ENCODE results near the gene BACH2.

The BACH2 gene

GRCh38 chr6:90315354-90315950 is 18.8 kb upstream of the BACH2 start:
- DNase-seq, result no peak
- Mint-ChIP-seq H3K9me3 (no peaks in the 10 kb centered on the region), H3K4me3 (no peak overlapping the region), H3K27me3 (peaks cover 7% of the 10 kb centered on the region), H3K27ac (no peak overlapping the region), H3K36me3 (ENCODE audit: low read depth) (no peaks in the 10 kb centered on the region), H3K4me1 (ENCODE audit: low read depth) (peaks cover 18% of the 10 kb centered on the region)

DNA sequence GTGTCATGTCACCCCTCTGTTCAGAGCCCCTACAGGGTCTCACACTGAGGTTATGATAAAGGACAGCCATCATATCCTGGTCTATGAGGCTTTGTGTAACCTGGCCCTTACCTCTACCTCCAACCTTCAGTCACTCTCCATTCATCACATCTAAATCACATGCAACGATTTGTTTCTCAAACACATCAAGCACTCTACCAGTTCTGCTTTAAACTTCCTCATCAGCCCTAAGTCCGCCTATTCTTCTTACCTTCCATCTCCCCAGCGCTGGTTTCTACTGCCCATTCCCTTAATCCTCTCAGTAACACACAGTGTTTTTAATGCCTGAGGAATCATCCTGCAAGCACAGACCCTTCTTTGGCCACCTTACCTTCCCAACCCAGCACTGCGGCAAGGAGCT is 17.9 kb upstream of the BACH2 start:
- no peaks in the 10 kb centered on the region for H3K36me3 Mint-ChIP-seq (ENCODE audit: low read depth)
- peaks cover 9% of the 10 kb centered on the region for H3K4me1 Mint-ChIP-seq (ENCODE audit: low read depth)
- no peak overlapping the region for H3K4me3 Mint-ChIP-seq
- DNase-seq, result no peak
- peaks cover 7% of the 10 kb centered on the region for H3K27me3 Mint-ChIP-seq
- H3K27ac Mint-ChIP-seq, result no peak overlapping the region
- H3K9me3 Mint-ChIP-seq, result no peaks in the 10 kb centered on the region

DNA sequence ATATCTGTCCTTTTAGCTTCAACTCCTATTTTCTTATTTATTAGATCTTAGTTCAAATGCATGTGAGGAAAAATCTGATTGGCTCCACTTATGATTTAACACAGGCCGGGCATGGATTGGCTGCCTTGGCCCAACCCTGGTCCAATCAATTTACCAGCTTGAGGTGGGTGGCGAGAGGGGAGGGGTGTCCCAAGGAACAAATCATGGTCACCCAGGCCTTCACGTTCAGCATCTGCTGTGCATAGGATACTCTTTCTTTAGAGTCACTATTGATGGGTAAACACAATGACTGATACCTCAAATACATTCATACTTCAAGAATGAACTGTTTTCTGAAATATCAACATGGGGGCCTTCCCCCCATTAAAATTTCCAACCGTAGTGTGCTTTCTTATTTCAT is 14.9 kb upstream of the BACH2 start:
- Mint-ChIP-seq H3K9me3 (no peaks in the 10 kb centered on the region), H3K27ac (no peak overlapping the region), H3K27me3 (peaks cover 7% of the 10 kb centered on the region), H3K4me1 (ENCODE audit: low read depth) (peaks cover 5% of the 10 kb centered on the region), H3K4me3 (no peak overlapping the region), H3K36me3 (ENCODE audit: low read depth) (no peaks in the 10 kb centered on the region)
- no peak for DNase-seq

- Mint-ChIP-seq H3K27ac (no peak overlapping the region), H3K36me3 (ENCODE audit: low read depth) (no peaks in the 10 kb centered on the region), H3K27me3 (peaks cover 11% of the 10 kb centered on the region), H3K4me3 (no peak overlapping the region), H3K9me3 (no peaks in the 10 kb centered on the region), H3K4me1 (ENCODE audit: low read depth) (peaks cover 27% of the 10 kb centered on the region)
- DNase-seq, result no peak
Measured at GRCh38 chr6:90305800-90306448, 9.3 kb upstream of the BACH2 start.

- no peak overlapping the region for H3K4me3 Mint-ChIP-seq
- no peak for DNase-seq
- no peaks in the 10 kb centered on the region for H3K9me3 Mint-ChIP-seq
- no peak overlapping the region for H3K27ac Mint-ChIP-seq
- peaks cover 11% of the 10 kb centered on the region for H3K27me3 Mint-ChIP-seq
- H3K36me3 Mint-ChIP-seq (ENCODE audit: low read depth), result no peaks in the 10 kb centered on the region
- H3K4me1 Mint-ChIP-seq (ENCODE audit: low read depth), result peaks cover 35% of the 10 kb centered on the region
Measured at GRCh38 chr6:90304308-90304707, 7.7 kb upstream of the BACH2 start.

DNA sequence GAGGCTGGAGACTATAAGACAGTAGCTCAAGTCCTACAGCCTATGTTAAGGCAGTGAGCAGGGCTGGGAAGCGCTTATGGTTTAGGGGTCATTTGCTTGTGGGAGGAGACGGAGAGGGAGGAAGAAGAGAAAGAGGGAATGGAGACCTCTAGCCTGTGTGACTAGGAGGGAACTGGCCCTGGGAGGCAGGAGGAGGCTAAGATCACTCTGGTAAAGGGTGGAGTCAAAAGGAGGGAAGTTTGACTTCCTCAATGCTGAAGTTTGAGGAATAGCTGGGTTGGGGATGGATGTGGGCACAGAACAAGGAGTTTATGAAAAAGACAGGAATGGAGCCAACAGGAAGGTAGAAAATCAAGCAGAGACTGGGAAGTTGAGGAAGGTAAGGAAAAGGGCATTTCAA is 6.4 kb upstream of the BACH2 start:
- Mint-ChIP-seq H3K27ac (no peak overlapping the region), H3K9me3 (no peaks in the 10 kb centered on the region), H3K4me3 (no peak overlapping the region), H3K27me3 (peaks cover 11% of the 10 kb centered on the region), H3K4me1 (ENCODE audit: low read depth) (peaks cover 42% of the 10 kb centered on the region), H3K36me3 (ENCODE audit: low read depth) (no peaks in the 10 kb centered on the region)
- DNase-seq, result no peak

GRCh38 chr6:90302320-90302719 is 5.7 kb upstream of the BACH2 start:
- no peak overlapping the region for H3K27ac Mint-ChIP-seq
- no peaks in the 10 kb centered on the region for H3K9me3 Mint-ChIP-seq
- peaks cover 11% of the 10 kb centered on the region for H3K27me3 Mint-ChIP-seq
- DNase-seq, result no peak
- H3K4me1 Mint-ChIP-seq (ENCODE audit: low read depth), result peaks cover 49% of the 10 kb centered on the region
- H3K4me3 Mint-ChIP-seq, result no peak overlapping the region
- no peaks in the 10 kb centered on the region for H3K36me3 Mint-ChIP-seq (ENCODE audit: low read depth)

GRCh38 chr6:90301816-90302215 is 5.2 kb upstream of the BACH2 start:
- H3K4me1 Mint-ChIP-seq (ENCODE audit: low read depth), result peaks cover 48% of the 10 kb centered on the region
- H3K9me3 Mint-ChIP-seq, result no peaks in the 10 kb centered on the region
- no peaks in the 10 kb centered on the region for H3K36me3 Mint-ChIP-seq (ENCODE audit: low read depth)
- H3K27me3 Mint-ChIP-seq, result peaks cover 11% of the 10 kb centered on the region
- no peak overlapping the region for H3K4me3 Mint-ChIP-seq
- no peak overlapping the region for H3K27ac Mint-ChIP-seq
- DNase-seq, result no peak

DNA sequence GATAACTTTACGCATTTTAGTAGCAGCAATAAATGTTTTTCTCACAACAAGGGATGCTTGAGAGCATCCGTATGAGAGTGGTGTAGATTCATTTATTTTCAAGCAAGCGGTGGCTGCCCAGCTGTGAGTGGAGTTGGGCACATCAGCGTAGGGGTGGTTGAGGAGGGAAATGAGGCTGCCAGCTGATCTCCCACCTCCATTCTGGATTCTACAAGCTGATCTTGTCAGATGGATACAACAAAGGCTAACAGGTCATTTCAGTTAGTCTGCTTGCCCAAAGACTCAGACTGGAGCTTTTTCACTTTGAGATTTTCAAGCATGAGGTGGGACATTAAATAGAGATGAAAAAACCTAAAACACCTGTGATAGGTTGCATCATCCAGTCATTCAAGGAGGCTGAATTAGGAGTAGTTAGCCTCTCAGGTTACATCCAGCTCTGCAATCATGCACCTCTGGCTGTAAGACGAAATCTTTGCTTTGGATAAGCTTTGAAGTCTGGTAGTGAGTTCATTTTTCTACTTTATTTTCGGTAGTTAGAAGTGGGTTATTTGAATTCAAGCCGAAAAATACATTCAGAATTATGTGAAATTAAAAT is 1.9 kb upstream of the BACH2 start:
- DNase-seq, result no peak
- Mint-ChIP-seq H3K4me1 (ENCODE audit: low read depth) (peaks cover 43% of the 10 kb centered on the region), H3K27ac (no peak overlapping the region), H3K9me3 (no peaks in the 10 kb centered on the region), H3K36me3 (ENCODE audit: low read depth) (peaks cover 19% of the 10 kb centered on the region), H3K4me3 (no peak overlapping the region), H3K27me3 (peaks cover 7% of the 10 kb centered on the region)

DNA sequence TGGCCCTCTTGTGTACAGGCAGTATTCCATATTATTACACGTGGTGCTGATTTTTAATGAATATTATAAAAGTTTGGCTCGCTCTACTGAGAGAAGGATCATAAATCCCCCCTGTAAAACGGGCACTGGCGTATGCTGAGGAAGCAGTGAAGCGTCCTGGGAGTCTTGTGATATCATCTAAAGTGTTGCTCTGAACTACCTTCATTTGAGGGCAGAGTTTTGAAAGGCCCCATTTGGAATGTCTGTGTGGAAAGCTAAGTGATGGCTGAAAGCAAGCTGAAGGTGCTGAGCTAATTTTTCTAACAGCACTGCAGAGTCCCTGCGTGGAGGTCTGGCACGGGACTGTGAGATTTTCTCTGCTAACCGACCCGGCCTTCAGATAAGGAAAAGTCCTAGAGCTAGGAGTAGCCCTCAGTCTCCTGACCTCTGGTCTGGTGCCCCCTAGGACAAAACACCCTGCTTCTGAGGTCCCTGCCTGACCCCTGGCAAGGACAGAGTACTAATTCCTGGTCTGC is 1.3 kb upstream of the BACH2 start:
- Mint-ChIP-seq H3K9me3 (no peaks in the 10 kb centered on the region), H3K36me3 (ENCODE audit: low read depth) (peaks cover 25% of the 10 kb centered on the region), H3K27me3 (peaks cover 1% of the 10 kb centered on the region), H3K4me1 (ENCODE audit: low read depth) (peaks cover 49% of the 10 kb centered on the region), H3K27ac (peak overlapping the region; percentile 79), H3K4me3 (peak overlapping the region; percentile 71)
- no peak for DNase-seq

DNA sequence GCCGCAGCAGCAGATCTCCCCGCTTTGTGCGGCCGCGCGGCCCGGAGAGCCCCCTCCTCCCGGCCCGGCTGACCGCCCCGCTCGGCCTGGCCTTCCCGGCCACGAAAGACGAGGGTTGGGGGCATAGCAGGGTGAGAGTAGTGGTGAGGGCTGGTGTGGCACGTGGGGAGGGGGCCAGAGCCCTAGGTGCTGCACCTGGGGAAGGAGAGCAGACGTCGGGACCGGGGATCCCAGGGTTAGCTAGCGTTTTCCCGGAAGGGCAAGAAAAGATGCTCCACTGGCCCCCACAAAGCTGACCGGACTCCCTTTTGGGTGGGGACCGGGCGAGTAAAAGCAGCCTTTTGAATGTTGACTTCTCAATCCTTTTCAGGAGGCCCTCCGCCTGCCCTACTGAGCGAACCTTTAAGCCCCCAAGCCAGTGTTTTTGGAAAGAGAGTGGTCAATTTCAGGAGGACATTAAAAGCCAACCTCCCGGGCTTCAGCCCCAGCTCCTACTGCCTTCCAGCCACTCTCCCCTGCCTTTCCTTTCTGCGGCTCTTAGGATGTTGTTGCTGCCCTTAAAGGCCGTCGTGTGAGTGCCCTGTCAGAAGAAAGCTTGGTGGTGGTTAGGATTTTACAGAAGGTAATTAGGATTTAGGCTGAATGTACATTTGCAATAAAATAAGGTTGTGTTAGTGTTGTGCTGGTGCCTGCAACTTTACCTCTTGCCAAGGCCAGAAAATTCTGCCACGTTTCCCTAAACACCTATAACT is 648 bp upstream of the BACH2 start:
- Mint-ChIP-seq H3K27ac (peak overlapping the region; percentile 79), H3K9me3 (no peaks in the 10 kb centered on the region), H3K4me1 (ENCODE audit: low read depth) (peaks cover 54% of the 10 kb centered on the region), H3K27me3 (no peaks in the 10 kb centered on the region), H3K36me3 (ENCODE audit: low read depth) (peaks cover 32% of the 10 kb centered on the region), H3K4me3 (peak overlapping the region; percentile 71)
- DNase-seq, result no peak

DNA sequence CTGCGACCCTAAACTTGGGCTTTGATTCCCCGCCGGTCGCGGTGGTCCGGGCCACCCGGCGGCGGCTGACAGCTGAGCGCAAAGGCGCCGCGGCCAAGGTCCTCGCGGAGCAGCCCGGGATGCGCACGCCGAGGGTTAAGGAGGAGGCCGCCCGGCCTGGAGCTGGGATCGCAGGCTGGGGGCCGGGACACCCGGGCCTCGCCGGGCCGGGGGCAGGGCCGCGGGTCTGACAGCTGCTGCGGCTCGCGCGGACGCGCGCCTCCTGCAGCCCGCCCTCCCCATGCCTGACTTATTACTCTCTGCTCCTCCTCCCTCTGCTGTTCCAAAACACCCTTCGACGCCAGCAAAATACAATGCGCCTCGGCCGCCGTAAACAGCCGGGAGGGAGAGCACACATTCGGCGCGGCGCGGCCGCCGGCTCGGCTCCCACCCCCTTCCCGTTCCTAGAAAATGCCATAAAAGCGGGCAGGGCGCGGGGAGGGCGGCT is 746 bp downstream of the BACH2 start:
- peaks cover 46% of the 10 kb centered on the region for H3K36me3 Mint-ChIP-seq (ENCODE audit: low read depth)
- DNase-seq, result peak; percentile 81
- H3K4me3 Mint-ChIP-seq, result peak overlapping the region; percentile 88
- H3K9me3 Mint-ChIP-seq, result no peaks in the 10 kb centered on the region
- peaks cover 59% of the 10 kb centered on the region for H3K4me1 Mint-ChIP-seq (ENCODE audit: low read depth)
- no peaks in the 10 kb centered on the region for H3K27me3 Mint-ChIP-seq
- H3K27ac Mint-ChIP-seq, result peak overlapping the region; percentile 98

DNA sequence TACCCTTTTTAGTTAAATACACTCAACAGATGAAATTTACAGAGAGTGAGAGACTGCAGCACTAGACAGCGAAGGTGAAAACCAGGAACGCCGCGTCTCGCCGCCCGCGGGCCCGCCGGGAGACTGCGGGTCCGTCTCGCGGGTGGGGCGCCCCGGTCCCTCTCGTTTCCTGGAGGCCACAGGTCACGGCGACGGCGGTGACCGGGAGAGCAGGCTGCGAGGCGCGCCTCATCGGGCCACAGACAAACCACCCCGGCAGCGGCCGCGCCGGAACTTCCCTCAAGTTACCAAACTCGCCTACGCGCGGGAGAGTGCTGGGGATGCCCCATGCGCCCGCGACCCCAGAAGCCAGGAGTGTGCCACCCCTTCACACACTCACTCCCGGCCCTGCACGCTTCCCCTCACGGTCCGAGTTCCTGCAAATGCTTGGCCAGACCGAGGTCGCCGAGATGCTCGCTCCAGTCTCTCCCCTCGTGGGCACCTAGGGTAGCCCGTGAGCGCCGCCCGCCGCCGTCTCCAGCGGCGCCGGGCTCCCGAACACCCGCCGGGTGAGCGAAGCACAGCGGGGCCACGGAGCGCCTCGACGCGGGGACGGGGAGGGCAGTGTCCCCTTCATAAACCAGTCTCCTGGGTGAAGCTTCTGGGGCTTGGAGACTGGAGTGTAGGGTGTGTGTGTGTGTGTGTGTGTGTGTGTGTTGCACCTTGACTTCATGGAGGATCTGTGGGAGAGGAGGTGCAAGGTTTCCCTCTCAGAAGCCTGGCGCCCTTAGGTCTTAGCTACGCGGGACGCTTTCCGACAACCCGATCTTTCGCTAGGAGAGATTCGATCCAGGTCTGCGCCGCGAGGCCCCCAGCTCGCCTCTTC is 1.4 kb downstream of the BACH2 start:
- Mint-ChIP-seq H3K9me3 (no peaks in the 10 kb centered on the region), H3K4me3 (peak overlapping the region; percentile 88), H3K27ac (peak overlapping the region; percentile 98), H3K36me3 (ENCODE audit: low read depth) (peaks cover 52% of the 10 kb centered on the region), H3K27me3 (no peaks in the 10 kb centered on the region), H3K4me1 (ENCODE audit: low read depth) (peaks cover 66% of the 10 kb centered on the region)
- DNase-seq, result peak; percentile 86

DNA sequence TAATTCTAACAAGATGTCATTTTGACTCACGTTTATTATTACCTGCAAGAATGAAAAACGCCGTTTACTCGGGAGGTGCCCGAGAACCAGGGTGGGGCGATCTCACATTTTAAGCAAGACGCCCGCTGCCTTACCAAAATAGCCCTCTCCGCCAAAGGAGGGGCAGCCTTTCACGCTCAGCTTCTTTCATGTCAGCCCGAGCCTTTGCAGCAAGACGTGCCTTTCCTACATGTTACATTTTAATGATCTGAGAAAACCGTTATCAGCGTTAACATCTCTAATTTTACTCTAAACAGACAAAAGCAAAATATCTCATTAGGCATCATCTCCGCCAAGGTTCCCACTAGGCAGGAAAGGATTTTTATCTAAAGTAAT is 2.0 kb downstream of the BACH2 start:
- peak overlapping the region; percentile 98 for H3K27ac Mint-ChIP-seq
- H3K27me3 Mint-ChIP-seq, result no peaks in the 10 kb centered on the region
- DNase-seq, result peak; percentile 63
- no peaks in the 10 kb centered on the region for H3K9me3 Mint-ChIP-seq
- peaks cover 66% of the 10 kb centered on the region for H3K4me1 Mint-ChIP-seq (ENCODE audit: low read depth)
- H3K36me3 Mint-ChIP-seq (ENCODE audit: low read depth), result peaks cover 59% of the 10 kb centered on the region
- H3K4me3 Mint-ChIP-seq, result peak overlapping the region; percentile 88

Data from activated T-cell treated with anti-CD3 and anti-CD28 coated beads, Interleukin-2, amount 50 U/mL, for 24 hours (primary cell).